HEK293 (cell line): ENCODE measurements around the gene TMEM232.

ENCODE experiments used
- HOXA7 ChIP-seq: sonication (generic); formaldehyde crosslinking; IDR thresholded peaks from 2 replicates; pipeline ENCODE4 v1.8.1; 2022; ENCODE audit warnings: missing genetic modification reagents, borderline replicate concordance
- SP2 ChIP-seq: fragments of 450-650 bp; formaldehyde crosslinking; IDR thresholded peaks from 2 replicates; pipeline ENCODE4 v1.5.1; 2016; ENCODE audit warnings: missing biosample characterization, missing genetic modification characterization
- SP7 ChIP-seq: fragments of 450-650 bp; formaldehyde crosslinking; IDR thresholded peaks from 2 replicates; pipeline ENCODE4 v1.5.1; 2016; ENCODE audit warnings: missing biosample characterization, missing genetic modification characterization
- TCF7L2 ChIP-seq: IDR thresholded peaks from 2 replicates; pipeline ENCODE4 v1.6.1; 2011; ENCODE audit warnings: low read depth, mild to moderate bottlenecking, inconsistent platforms, low read length, moderate library complexity, borderline replicate concordance
- TRIM28 ChIP-seq: IDR thresholded peaks from 2 replicates; pipeline ENCODE4 v1.6.1; 2011; ENCODE audit warnings: low read length, control low read depth, borderline replicate concordance
- ZNF302 ChIP-seq: fragments of 450-650 bp; formaldehyde crosslinking; IDR thresholded peaks from 2 replicates; pipeline ENCODE4 v1.5.1; 2016; ENCODE audit warnings: missing biosample characterization, missing genetic modification characterization, low read depth
- ZNF768 ChIP-seq: fragments of 450-650 bp; formaldehyde crosslinking; IDR thresholded peaks from 2 replicates; pipeline ENCODE4 v1.5.1; 2018; ENCODE audit warnings: missing biosample characterization, mild to moderate bottlenecking, missing genetic modification characterization
- TF ChIP-seq, protein P1 (sequence below): fragments of 450-650 bp; formaldehyde crosslinking; IDR thresholded peaks from 2 replicates; pipeline ENCODE4 v1.5.1; 2016; ENCODE audit warnings: missing biosample characterization, missing genetic modification characterization

DNA sequence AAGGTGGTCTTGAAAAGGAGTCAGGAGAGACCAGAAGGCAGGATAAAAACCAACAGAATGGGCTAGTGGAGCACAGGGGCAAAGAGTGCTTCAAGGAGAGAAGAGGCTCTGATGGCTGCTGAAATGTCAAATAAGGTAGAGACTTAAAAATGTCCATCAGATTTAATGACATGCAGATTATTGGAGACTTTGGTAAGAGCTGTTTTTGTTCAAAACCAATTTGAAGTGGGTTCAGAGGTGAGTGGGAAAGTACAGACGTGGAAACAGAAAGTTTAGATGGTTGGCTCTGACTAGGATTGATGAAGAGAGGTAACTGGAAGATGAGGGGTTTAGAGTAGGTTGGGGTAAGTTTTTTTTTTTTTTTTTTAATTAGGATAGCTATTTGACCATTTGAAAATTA is 26.5 kb upstream of the TMEM232 start:
- TF ChIP-seq ZNF768, result no peak
- TF ChIP-seq ZNF302 (tag by site-specific recombination), result no peak
- no peak for TF ChIP-seq HOXA7 (CRISPR knock-in tag)
- TF ChIP-seq, protein P1, sequence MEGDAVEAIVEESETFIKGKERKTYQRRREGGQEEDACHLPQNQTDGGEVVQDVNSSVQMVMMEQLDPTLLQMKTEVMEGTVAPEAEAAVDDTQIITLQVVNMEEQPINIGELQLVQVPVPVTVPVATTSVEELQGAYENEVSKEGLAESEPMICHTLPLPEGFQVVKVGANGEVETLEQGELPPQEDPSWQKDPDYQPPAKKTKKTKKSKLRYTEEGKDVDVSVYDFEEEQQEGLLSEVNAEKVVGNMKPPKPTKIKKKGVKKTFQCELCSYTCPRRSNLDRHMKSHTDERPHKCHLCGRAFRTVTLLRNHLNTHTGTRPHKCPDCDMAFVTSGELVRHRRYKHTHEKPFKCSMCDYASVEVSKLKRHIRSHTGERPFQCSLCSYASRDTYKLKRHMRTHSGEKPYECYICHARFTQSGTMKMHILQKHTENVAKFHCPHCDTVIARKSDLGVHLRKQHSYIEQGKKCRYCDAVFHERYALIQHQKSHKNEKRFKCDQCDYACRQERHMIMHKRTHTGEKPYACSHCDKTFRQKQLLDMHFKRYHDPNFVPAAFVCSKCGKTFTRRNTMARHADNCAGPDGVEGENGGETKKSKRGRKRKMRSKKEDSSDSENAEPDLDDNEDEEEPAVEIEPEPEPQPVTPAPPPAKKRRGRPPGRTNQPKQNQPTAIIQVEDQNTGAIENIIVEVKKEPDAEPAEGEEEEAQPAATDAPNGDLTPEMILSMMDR (tag by site-specific recombination), result no peak
- no peak for TF ChIP-seq TCF7L2
- TF ChIP-seq SP7 (tag by site-specific recombination), result no peak
- no peak for TF ChIP-seq SP2
- TF ChIP-seq TRIM28, result no peak
